GM19238 (cell line): ENCODE measurements around the gene HIVEP3.

Experiments
- DNase-seq: peaks from one replicate; pipeline ENCODE4 v3.0.0; 2011; ENCODE audit warnings: low spot score; ENCODE audit not compliant: insufficient read length

HIVEP3 gene

GRCh38 chr1:41849211-41849759 lies 69.4 kb downstream of the HIVEP3 start:
- DNase-seq: no peak

GRCh38 chr1:41848216-41848952 lies 70.3 kb downstream of the HIVEP3 start:
- no peak for DNase-seq

GRCh38 chr1:41847733-41848132 lies 71.0 kb downstream of the HIVEP3 start:
- no peak for DNase-seq

- DNase-seq: no peak
Observed at GRCh38 chr1:41846625-41847405, 71.9 kb downstream of the HIVEP3 start.

- no peak for DNase-seq
Observed at GRCh38 chr1:41844781-41845272, 73.9 kb downstream of the HIVEP3 start.

- no peak for DNase-seq
Observed at GRCh38 chr1:41844255-41844654, 74.5 kb downstream of the HIVEP3 start.

- no peak for DNase-seq
Observed at GRCh38 chr1:41842993-41843755, 75.5 kb downstream of the HIVEP3 start.

GRCh38 chr1:41842326-41842725 lies 76.4 kb downstream of the HIVEP3 start:
- DNase-seq: no peak

- no peak for DNase-seq
Observed at GRCh38 chr1:41840592-41841246, 78.0 kb downstream of the HIVEP3 start.

GRCh38 chr1:41838266-41838665 lies 80.5 kb downstream of the HIVEP3 start:
- no peak for DNase-seq

GRCh38 chr1:41837691-41838090 lies 81.0 kb downstream of the HIVEP3 start:
- no peak for DNase-seq

- DNase-seq: no peak
Observed at GRCh38 chr1:41835485-41835884, 83.2 kb downstream of the HIVEP3 start.

- DNase-seq: no peak
Observed at GRCh38 chr1:41833519-41834000, 85.2 kb downstream of the HIVEP3 start.

GRCh38 chr1:41830726-41831125 lies 88.0 kb downstream of the HIVEP3 start:
- DNase-seq: no peak

GRCh38 chr1:41827991-41828570 lies 90.6 kb downstream of the HIVEP3 start:
- no peak for DNase-seq

GRCh38 chr1:41823471-41823870 lies 95.3 kb downstream of the HIVEP3 start:
- DNase-seq: no peak

- DNase-seq: no peak
Observed at GRCh38 chr1:41822866-41823265, 95.9 kb downstream of the HIVEP3 start.

- DNase-seq: no peak
Observed at GRCh38 chr1:41819843-41820242, 98.9 kb downstream of the HIVEP3 start.

GRCh38 chr1:41819069-41819468 lies 99.7 kb downstream of the HIVEP3 start:
- no peak for DNase-seq

- DNase-seq: no peak
Observed at GRCh38 chr1:41816061-41816460, 102.7 kb downstream of the HIVEP3 start.
